ENCODE data around the gene SMCO4. TPM values are rescaled to one million over a fixed set of nuclear protein-coding genes. Genes with fewer than 3 reads are reported as not detected.
"Not testable (repeated sequence)": the region's sequence is repeated elsewhere in the genome, so short reads cannot be mapped to it uniquely, and the experiment has no call there.

The SMCO4 gene
- total RNA-seq, 1 experiment from 2014 or later = 6.1 TPM

DNA sequence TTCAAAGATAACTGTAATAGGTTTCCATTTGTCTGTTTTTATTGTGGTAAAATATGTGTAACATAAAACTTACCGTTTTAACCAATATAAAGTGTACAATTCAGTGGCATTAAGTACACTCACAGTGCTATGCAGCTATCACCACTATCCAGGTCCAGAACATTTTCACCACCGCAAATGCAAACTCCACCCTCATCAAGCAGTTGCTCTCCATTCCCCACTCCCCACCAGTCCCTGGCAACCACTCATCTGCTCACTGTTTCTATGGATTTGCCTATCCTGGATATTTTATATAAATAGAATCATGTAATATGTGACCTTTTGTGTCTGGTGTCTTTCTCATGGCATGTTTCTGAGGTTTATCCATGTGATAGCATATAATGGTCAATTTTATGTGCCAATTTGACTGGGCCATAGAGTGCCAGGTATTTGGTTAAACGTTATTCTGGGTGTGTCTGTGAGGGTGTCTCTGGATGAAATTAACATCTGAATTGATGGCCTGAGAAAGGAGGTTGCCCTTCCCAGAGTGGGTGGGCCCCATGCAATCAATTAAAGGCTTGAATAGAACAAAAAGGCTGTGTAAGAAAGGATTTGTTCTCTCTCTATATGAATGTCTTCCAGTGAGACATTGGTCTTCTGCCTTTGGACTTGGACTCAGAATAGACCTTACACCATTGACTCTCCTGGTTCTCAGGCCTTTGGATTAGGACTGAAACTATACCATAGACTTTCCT lies 17.2 kb upstream of the SMCO4 start:
- no peak for DNase-seq (ENCODE audit: low spot score)

- no peak for DNase-seq (ENCODE audit: low spot score)
Observed at GRCh38 chr11:93559681-93560080, 16.5 kb upstream of the SMCO4 start.

DNA sequence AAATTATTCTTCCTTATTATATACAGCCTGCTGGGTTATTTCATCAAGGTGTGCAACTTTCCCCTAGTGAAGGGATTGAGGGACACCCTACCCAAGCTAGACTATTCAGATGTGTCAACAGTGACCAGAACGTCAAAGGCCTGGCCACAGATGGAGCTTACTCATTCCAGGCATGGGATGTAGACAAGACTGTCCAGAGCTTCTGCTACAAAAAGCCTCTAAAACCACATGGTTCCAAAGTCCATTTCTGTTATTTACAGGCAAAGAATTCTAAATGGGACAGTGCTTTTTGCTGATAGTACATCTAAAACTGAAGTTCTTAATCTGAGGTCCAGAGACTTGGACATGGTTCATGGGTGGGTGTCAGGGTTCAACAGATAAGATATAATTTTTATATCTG lies 9.7 kb upstream of the SMCO4 start:
- DNase-seq (ENCODE audit: low spot score) = no peak

DNA sequence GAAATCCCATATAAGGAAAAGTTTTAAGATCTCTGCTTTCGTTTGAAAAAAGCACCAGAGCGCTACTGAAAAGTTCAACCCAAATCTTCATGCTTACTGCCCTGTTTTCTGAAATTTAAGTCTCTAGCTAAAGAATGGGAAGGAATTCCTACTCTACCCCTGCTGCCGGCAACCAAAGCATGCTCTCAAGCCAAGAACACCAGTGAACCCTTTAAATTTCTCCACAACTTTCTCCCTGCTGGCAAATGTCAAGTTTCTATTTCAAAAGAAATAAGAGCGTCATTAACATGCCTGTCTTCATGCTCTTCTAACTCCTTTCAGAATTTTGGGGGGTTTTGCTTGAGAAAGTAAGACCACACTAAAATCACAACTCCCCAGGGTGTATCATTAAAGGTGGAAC lies 6.8 kb upstream of the SMCO4 start:
- no peak for DNase-seq (ENCODE audit: low spot score)

GRCh38 chr11:93548679-93549319 lies 5.6 kb upstream of the SMCO4 start:
- DNase-seq (ENCODE audit: low spot score) = no peak

DNA sequence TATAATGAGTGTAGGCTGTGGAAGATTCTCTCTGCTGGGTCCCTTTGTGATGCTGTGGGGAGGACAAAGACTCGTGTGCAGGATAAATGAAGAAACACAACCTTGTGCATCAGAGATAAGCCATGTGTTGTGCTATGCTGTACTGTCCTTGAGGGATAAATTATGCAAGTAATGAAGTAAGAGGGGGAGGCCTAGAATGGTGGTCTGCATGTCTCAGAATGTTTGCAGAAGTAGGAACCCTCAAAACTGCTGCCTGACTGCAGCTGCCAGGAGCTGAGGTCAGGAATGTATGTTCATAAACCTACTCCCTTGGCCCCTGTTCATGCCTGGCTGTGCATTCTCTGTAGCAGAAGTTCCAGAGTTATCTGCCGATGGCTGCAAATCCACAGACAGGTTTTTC lies 4.6 kb upstream of the SMCO4 start:
- no peak for DNase-seq (ENCODE audit: low spot score)

DNA sequence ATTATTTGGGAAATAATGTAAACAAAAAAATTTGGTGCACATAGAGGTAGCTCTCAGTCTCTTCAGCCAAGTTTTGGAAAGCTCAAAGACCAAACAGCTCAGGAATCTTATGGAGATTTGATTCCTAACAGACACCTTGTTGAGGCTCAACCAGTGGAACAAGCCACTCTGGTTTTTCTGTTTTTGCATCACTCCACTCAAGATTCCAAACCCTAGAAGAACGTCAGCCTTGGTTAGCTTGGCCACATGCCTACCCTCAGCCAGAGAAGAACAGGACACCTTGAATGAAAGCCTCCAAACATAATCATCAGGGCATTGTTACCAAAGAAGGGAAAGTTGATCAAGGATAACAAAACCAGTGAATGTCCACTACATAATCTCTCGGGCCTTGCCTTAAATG lies 3.8 kb upstream of the SMCO4 start:
- DNase-seq (ENCODE audit: low spot score) = no peak

DNA sequence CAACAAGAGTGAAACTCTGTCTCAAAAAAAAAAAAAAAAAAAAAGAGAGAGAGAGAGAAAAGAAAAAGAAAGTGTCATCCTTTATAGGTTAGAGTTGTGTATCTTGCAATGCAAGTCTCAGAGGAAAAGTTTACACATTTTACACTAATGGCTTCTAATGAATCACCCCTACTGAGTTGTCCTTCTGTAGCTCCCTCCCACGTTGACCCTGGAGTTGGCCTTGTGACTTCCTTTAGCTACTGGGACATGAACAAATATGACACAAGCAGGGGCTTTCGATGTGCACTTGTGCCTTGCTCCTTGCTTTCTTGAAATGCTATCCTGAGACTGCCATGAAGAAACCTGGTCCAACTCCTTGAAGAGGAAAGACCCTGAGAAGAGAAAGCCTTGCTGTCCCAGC lies 2.4 kb upstream of the SMCO4 start:
- no peak for DNase-seq (ENCODE audit: low spot score)

GRCh38 chr11:93542811-93543229 lies 371 bp downstream of the SMCO4 start:
- DNase-seq (ENCODE audit: low spot score) = no peak

DNA sequence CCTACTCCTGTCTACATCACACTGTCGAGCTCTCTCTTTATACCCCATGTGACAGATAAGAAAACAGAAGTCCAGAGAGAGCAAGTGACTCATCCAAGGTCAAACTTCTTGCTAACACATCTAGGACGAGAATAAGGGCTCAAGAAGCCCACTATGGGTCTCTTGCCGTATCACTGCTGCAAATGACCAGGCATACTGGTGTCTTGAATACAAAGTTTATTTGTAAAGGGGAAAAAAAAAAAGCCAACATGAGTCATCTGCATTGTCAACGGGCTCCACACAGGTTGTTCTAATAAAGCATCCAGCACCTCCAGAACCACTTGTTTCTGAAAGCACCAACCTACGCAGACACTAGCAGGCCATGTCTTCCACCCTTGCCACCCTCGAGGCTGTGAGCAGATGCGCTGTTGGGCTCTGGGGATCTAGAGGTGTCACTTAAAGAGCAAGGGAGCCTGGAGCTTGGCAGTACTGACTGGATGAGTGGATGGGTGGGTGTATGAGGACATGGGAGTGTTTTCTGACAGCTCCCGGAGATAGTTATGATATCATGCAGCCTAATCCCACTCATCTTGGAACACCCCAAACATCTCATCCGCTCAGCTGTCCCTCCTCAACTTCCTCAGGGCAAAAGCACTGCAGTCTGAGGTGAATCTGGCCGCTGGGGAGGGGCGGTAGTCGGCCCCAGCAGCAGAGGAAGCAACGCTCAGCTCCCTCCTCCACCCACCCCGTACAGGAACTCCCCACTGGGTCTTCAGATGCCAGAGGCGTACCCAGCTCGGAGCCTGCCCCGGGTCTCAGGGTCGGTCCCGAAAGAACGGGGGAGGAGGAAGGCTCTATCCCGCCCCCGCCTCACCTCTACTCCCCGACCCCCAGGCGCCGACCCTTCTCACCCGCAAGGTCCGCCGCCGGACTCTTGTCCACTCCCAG lies 1.0 kb downstream of the SMCO4 start:
- peak; percentile 45 for DNase-seq (ENCODE audit: low spot score)

DNA sequence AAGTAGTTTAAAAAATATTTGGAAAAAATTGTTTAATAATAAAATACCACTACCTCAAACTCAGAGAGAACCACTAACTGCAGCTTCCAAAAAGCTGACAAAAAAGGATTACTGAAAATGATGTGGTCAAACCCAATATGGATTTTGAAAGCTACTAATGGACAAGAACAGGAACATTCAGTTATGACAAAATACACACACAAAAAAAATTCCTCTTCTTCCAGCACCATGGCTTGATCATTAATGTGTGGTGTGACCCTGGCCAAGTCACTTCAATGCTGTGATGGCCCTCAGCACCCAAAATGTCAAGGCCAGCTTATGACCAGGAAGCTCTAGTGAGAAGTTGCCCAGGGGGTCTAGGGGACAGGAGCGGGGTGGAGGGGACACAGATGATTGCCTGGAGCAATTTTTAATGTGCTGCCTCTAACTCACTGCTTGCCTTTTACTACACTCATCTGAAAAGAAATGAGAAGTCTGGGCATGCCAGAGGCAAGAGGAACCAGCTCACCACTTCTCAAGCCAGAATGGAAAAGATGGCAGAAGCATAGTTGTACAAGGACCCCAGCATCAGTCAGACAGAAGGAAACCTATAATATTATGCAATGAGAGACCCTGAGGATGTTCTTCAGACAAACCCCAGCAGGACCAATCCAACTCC lies 2.2 kb downstream of the SMCO4 start:
- DNase-seq (ENCODE audit: low spot score) = no peak

- no peak for DNase-seq (ENCODE audit: low spot score)
Observed at GRCh38 chr11:93540337-93540736, 2.9 kb downstream of the SMCO4 start.

- no peak for DNase-seq (ENCODE audit: low spot score)
Observed at GRCh38 chr11:93537767-93538261, 5.4 kb downstream of the SMCO4 start.

DNA sequence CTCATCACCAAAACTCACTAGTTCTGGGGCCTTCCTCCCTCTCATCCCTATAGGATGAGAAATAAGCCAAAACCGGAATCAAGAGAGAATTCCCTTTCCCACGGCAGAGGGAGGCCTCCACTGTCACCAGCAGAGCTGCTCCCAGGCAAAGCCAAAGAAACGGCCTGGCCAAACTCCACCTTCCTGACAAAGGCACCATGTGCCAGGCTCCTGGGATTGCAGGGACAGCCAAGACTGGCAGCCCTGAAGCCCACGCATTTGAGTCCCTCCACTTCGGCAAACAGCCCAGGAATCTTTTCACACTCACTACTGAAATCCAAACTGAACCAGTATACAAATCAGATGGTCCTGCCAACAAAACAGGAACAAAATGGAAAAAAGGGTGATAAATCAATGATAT lies 6.1 kb downstream of the SMCO4 start:
- DNase-seq (ENCODE audit: low spot score) = no peak

DNA sequence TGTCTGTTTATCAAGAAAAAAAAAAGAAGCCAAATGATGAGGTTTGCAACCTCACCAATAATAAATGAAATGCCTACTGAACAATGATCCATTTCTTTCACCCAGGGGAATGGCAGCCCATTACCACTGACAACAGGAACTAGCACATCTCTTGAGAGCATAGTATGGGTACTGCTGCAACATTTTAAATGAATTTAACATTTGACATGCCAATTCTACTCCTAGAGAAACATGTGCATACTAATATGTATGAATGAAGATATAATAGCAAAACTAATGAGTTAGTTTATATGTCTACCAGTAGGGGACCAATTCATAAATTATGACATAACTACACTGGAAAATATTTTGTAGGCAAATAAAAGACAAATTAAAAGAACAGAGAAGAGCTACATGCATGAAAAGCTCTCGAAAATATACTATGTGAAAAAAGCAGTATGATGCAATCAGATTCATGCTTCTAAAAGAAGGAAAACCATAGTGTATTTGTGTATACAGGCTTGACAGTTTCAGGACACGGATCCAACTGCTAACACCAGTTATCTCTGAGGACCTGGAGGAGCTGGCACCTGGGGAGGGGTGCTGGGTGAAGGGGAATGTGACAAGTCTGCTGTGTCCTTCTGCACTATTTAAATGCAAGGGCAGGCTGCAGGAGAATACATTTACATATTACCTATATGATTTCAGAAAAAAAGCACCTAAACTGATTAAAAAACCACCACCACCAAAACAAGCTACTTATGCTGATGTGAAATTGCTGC lies 6.9 kb downstream of the SMCO4 start:
- no peak for DNase-seq (ENCODE audit: low spot score)

DNA sequence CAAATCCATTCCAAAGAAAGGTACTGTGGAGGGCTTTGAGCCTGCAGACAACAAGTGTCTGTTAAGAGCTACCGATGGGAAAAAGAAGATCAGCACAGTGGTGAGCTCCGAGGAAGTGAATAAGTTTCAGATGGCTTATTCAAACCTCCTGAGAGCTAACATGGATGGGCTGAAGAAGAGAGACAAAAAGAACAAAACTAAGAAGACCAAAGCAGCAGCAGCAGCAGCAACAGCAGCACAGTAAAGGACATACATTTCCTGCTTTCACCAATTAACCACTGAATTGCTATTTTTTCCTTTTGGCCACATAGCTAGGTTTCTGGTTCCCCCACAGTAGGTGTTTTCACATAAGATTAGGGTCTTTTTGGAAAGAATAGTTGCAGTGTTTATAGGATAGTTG lies 7.6 kb downstream of the SMCO4 start:
- not testable (repeated sequence) for DNase-seq (ENCODE audit: low spot score)

GRCh38 chr11:93532806-93533205 lies 10.4 kb downstream of the SMCO4 start:
- DNase-seq (ENCODE audit: low spot score) = no peak

- no peak for DNase-seq (ENCODE audit: low spot score)
Observed at GRCh38 chr11:93532281-93532789, 10.9 kb downstream of the SMCO4 start.

GRCh38 chr11:93530468-93530826 lies 12.7 kb downstream of the SMCO4 start:
- no peak for DNase-seq (ENCODE audit: low spot score)

DNA sequence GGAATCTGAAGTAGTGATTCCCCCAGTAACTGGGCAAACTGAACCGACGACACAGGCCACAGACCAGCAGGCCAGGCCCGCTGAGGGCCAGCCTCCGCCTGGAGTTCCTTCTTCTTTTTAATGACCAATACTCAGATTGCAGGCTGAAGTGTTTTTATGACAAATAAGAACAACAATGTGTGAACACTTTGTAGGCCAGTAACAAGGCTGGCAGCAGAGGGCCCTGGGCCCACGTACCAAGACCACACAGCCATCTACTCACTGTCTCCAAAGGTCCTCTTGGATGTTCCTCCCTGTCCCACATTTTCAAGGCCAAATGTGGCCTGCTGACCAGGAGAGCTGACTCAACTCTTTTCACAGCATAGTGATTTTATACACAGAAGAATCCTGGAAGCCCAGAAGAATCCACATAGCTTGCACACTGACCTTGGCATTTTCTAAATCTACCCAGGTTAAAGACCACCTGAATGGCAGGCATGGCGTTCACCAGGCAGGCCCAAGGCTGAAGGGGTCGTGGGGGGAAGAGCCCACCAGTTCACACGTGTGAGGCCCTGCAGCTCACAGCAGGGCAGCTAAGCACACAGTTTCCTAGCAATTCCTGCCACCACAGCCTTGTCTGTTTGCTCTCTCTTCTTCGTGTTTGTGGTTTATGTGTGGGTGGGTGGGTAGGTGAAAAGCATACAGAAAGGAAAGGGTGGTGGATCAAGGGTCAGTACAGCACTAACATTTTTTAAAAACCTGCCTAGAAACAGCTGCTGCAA lies 13.3 kb downstream of the SMCO4 start:
- no peak for DNase-seq (ENCODE audit: low spot score)
